HEK293T (cell line): ENCODE data around the gene NCBP1.

ENCODE experiments used
- BHLHE40 ChIP-seq: fragments of 450-650 bp; IDR thresholded peaks from 2 replicates; pipeline ENCODE4 v1.6.1; 2016; ENCODE audit warnings: mild to moderate bottlenecking, moderate library complexity, borderline replicate concordance
- ELF4 ChIP-seq: fragments of 450-650 bp; IDR thresholded peaks from 2 replicates; pipeline ENCODE4 v1.6.1; 2017; ENCODE audit warnings: antibody characterized with exemption
- FOXA1 ChIP-seq: fragments of 450-650 bp; IDR thresholded peaks from 2 replicates; pipeline ENCODE4 v1.6.1; 2016; ENCODE audit warnings: mild to moderate bottlenecking
- FOXK2 ChIP-seq: fragments of 450-650 bp; IDR thresholded peaks from 2 replicates; pipeline ENCODE4 v1.6.1; 2016; ENCODE audit warnings: mild to moderate bottlenecking
- L3MBTL2 ChIP-seq: fragments of 450-650 bp; conservative IDR thresholded peaks from 2 replicates; pipeline ENCODE4 v1.6.1; 2016; ENCODE audit warnings: mild to moderate bottlenecking
- PKNOX1 ChIP-seq: fragments of 450-650 bp; IDR thresholded peaks from 2 replicates; pipeline ENCODE4 v1.6.1; 2016
- SP1 ChIP-seq: fragments of 450-650 bp; IDR thresholded peaks from 2 replicates; pipeline ENCODE4 v1.6.1; 2017
- SUZ12 ChIP-seq: fragments of 450-650 bp; IDR thresholded peaks from 2 replicates; pipeline ENCODE4 v1.6.1; 2016; ENCODE audit warnings: mild to moderate bottlenecking
- TARDBP ChIP-seq: fragments of 450-650 bp; IDR thresholded peaks from 2 replicates; pipeline ENCODE4 v1.6.1; 2016
- ZNF384 ChIP-seq: fragments of 450-650 bp; IDR thresholded peaks from 2 replicates; pipeline ENCODE4 v1.6.1; 2016

GRCh38 chr9:97647996-97648395 lies 14.4 kb downstream of the NCBP1 start:
- TF ChIP-seq SUZ12 (no peak), L3MBTL2 (no peak), FOXK2 (no peak), SP1 (no peak), ELF4 (no peak), FOXA1 (no peak), BHLHE40 (no peak), ZNF384 (no peak), PKNOX1 (no peak), TARDBP (no peak)
